Measurements from ENCODE around the gene KANK2. TPM values are rescaled to one million over a fixed set of nuclear protein-coding genes. Genes with fewer than 3 reads are reported as not detected.
A peak's percentile ranks its signal among the peaks of the same experiment; 100 is the strongest.

Gene KANK2
- total RNA-seq (2021), result 31.8 to 35.1 TPM (median 33.2 TPM) in 3 replicates
- percentile 51 among the genes with signal in this experiment for Bru-seq, nascent RNA
- long read RNA-seq, experiment 1, full-length matches to known transcripts, result 10 of 96 reads
- long read RNA-seq, experiment 1, partial matches to known transcripts, result 15 of 96 reads
- long read RNA-seq, experiment 1, other reads (novel, unspliced or antisense), result 71 of 96 reads
- long read RNA-seq, experiment 2, partial matches to known transcripts, result 7 of 26 reads
- long read RNA-seq, experiment 2, other reads (novel, unspliced or antisense), result 19 of 26 reads
- long read RNA-seq, experiment 3, result 0 reads

DNA sequence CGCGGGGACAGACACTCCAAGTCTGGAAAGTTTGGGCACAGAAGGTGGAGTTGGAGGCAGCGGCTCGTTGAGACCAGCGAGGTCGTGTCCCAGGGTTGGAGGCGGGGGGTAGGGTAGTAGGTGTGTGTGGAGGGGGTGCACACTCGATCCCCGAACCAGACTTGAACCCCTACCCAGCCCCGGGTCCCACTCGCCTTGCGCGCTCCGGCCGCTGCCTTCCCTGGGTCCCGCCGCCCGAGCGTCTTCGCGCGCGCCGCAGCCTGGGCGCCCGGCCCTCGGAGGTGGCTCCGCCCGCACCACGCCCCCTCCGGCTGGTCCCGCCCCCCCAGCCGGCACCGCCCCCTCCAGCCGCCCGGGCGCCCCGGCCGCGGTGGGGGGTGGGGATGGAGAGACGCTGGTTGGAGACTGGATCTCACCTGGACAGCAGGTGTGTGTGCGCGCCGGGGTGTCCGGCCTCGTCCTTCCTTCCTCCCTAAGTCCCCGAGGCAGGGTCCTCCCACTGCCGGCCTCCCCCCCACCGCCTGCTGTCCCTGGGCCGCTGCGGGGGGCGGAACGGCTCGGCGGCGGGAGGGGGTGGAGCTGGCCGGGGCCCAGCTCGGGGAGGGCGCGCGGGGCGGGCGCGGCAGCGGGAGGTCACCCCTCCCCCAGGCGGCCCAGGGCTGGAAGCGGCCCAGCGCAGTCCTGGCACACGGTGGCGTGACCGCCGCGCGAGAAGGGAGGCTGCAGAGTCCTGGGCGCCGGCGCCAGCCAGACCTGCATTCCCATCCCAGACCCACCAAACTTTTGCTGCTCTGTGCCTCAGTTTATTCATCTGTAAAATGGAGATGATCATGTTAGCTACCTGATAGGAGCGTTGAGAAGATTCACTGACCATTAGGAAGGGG, at the start of gene KANK2:
Gene KANK2, minus strand, starts transcription at position 255 of the 884 bp plus-strand sequence. CDS start 3,034 bp downstream, outside the sequence.
- TF ChIP-seq SP1 (CRISPR knock-in tag; conservative IDR thresholded peaks at IDR 0.05) (peak; percentile 76), CBFB (CRISPR knock-in tag; IDR thresholded peaks at IDR 0.05; ENCODE audit: low read depth) (0 out of 2 replicates have a peak, but pooled peaks have one; percentile 6), NFATC4 (CRISPR knock-in tag; IDR thresholded peaks at IDR 0.05) (no peak), GRHL2 (CRISPR knock-in tag; IDR thresholded peaks at IDR 0.05; ENCODE audit: insufficient replicate concordance, severe bottlenecking) (no peak), ZNF263 (CRISPR knock-in tag; IDR thresholded peaks at IDR 0.05; ENCODE audit: low read depth) (no peak), ZSCAN18 (CRISPR knock-in tag; IDR thresholded peaks at IDR 0.05) (no peak), TEAD1 (CRISPR knock-in tag; IDR thresholded peaks at IDR 0.05) (no peak), NR1H2 (CRISPR knock-in tag; IDR thresholded peaks at IDR 0.05) (no peak), NR3C1 (CRISPR knock-in tag; conservative IDR thresholded peaks at IDR 0.05; ENCODE audit: low read depth) (no peak), HMGXB4 (CRISPR knock-in tag; IDR thresholded peaks at IDR 0.05) (0 out of 2 replicates have a peak, but pooled peaks have one; percentile 24), CREM (CRISPR knock-in tag; IDR thresholded peaks at IDR 0.05) (no peak), GABPB1 (CRISPR knock-in tag; IDR thresholded peaks at IDR 0.05) (0 out of 2 replicates have a peak, but pooled peaks have one; percentile 5), FOXP1 (CRISPR knock-in tag; IDR thresholded peaks at IDR 0.05; ENCODE audit: borderline replicate concordance) (peak; percentile 32; the same call in 1 of the 2 replicates), HMGA2 (CRISPR knock-in tag; IDR thresholded peaks at IDR 0.05) (no peak), ZNF423 (CRISPR knock-in tag; IDR thresholded peaks at IDR 0.05) (peak; percentile 91), GTF2I (CRISPR knock-in tag; conservative IDR thresholded peaks at IDR 0.05) (peak; percentile 93; the same call in 1 of the 2 replicates), NFE2L1 (CRISPR knock-in tag; IDR thresholded peaks at IDR 0.05) (peak; percentile 49; the same call in 1 of the 2 replicates), TP53 (CRISPR knock-in tag; IDR thresholded peaks at IDR 0.05) (no peak), ZBTB43 (CRISPR knock-in tag; IDR thresholded peaks at IDR 0.05) (no peak), MXD4 (CRISPR knock-in tag; IDR thresholded peaks at IDR 0.05; ENCODE audit: borderline replicate concordance) (no peak), ZNF121 (CRISPR knock-in tag; IDR thresholded peaks at IDR 0.05) (peak; percentile 56; the same call in 1 of the 2 replicates)
- TF ChIP-seq, protein P1, sequence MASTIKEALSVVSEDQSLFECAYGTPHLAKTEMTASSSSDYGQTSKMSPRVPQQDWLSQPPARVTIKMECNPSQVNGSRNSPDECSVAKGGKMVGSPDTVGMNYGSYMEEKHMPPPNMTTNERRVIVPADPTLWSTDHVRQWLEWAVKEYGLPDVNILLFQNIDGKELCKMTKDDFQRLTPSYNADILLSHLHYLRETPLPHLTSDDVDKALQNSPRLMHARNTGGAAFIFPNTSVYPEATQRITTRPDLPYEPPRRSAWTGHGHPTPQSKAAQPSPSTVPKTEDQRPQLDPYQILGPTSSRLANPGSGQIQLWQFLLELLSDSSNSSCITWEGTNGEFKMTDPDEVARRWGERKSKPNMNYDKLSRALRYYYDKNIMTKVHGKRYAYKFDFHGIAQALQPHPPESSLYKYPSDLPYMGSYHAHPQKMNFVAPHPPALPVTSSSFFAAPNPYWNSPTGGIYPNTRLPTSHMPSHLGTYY (CRISPR knock-in tag; IDR thresholded peaks at IDR 0.05), result no peak
- TF ChIP-seq, protein P2, sequence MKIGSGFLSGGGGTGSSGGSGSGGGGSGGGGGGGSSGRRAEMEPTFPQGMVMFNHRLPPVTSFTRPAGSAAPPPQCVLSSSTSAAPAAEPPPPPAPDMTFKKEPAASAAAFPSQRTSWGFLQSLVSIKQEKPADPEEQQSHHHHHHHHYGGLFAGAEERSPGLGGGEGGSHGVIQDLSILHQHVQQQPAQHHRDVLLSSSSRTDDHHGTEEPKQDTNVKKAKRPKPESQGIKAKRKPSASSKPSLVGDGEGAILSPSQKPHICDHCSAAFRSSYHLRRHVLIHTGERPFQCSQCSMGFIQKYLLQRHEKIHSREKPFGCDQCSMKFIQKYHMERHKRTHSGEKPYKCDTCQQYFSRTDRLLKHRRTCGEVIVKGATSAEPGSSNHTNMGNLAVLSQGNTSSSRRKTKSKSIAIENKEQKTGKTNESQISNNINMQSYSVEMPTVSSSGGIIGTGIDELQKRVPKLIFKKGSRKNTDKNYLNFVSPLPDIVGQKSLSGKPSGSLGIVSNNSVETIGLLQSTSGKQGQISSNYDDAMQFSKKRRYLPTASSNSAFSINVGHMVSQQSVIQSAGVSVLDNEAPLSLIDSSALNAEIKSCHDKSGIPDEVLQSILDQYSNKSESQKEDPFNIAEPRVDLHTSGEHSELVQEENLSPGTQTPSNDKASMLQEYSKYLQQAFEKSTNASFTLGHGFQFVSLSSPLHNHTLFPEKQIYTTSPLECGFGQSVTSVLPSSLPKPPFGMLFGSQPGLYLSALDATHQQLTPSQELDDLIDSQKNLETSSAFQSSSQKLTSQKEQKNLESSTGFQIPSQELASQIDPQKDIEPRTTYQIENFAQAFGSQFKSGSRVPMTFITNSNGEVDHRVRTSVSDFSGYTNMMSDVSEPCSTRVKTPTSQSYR (CRISPR knock-in tag; IDR thresholded peaks at IDR 0.05), result 0 out of 2 replicates have a peak, but pooled peaks have one; percentile 47
- TF ChIP-seq, protein P3, sequence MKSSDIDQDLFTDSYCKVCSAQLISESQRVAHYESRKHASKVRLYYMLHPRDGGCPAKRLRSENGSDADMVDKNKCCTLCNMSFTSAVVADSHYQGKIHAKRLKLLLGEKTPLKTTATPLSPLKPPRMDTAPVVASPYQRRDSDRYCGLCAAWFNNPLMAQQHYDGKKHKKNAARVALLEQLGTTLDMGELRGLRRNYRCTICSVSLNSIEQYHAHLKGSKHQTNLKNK (CRISPR knock-in tag; IDR thresholded peaks at IDR 0.05), result no peak
- Mint-ChIP-seq H3K27ac (peak within 1 kb of the TSS; percentile 77; the same call in 1 of the 2 replicates), H3K27me3 (ENCODE audit: low read depth) (no peaks in the 10 kb centered on the region), H3K9me3 (no peaks in the 10 kb centered on the region), H3K36me3 (no peaks in the 10 kb centered on the region; the same call in none of the 2 replicates), H3K4me3 (peak within 1 kb of the TSS; percentile 80), H3K4me1 (peaks cover 10% of the 10 kb centered on the region)
- ChIA-PET CTCF (interaction anchor here (0.8 to 1.7 kb wide), 5 partner anchors 30 to 67 kb away, joined by 3 to 6 read pairs (median 3); no protein-coding TSS in a partner anchor), POLR2A (interaction anchor here (0.6 to 1.0 kb wide), 2 partner anchors 54 to 1462 kb away, joined by 4 to 5 read pairs; no protein-coding TSS in a partner anchor)
- DNase-seq (ENCODE audit: low spot score) (peak; percentile 82), ATAC-seq (peak; percentile 81)
